8988T (cell line): Measurements from ENCODE around the gene ADAMTS6.
"Not testable (repeated sequence)": the region's sequence is repeated elsewhere in the genome, so short reads cannot be mapped to it uniquely, and the experiment has no call there.

Experiments
- DNase-seq: peaks from one replicate; pipeline ENCODE4 v3.0.0; 2011

ADAMTS6 gene

DNA sequence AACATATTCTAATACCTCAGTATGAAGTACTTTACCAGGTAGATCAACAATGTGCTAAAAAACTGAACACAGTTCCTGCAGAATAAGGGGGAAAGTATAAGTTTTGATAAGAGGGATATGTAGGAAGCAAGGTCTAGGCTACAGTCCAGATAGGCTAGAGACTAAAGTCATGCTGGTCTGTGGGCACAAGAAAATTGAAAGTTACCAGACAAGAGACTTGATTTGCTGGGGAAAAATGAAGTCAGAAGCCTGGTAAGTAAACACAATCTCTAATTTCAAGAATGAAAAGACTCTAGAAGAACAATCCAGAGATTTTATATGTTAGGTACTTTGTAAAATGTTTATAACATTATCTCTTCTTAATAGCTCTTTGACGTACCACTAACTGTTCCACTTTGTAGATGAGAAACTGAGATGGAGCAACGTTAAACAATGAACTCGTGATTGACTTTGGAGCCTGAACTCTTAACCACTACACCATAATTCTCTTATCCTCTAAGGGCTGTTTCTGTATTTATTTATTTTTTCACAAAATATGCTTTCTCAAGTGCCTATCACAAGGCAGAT, 19.5 kb downstream of the ADAMTS6 start:
- no peak for DNase-seq

DNA sequence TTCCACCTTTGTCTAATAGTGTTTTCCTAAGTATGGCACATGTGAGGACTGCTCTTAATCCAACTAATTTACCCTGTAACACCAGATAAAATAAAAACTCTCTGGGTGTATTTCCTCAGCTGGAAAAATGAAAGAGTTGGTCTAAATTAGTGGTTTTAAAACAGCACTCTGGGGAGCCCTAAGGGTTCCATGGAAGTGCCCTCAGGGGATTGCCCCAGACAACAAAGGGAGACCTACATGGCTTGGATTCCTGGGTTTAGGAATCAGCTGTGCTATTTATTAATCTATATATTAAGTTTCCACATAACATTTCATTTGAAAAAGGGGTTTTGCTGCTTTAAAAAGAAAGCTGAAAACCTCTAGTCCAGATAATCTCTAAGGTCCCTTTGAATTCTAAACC, 20.2 kb downstream of the ADAMTS6 start:
- DNase-seq = no peak

DNA sequence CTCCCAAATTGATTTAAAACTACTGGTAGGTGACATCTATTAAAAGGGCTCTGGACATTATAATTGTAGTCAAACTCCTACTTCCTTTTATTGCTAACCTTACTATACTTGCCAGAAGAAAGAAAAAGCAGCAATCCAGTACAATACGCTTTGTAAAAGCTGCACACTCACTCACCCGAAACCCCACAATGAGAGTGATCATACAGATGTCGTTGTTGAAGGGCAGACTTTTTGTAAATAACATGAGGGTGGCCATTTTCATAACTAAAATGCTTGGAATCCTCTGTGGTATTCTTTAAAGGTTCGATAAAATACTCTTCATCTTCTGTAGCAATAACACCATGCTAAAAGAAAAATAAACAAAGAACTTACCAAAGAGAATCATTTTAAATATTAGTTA, 21.7 kb downstream of the ADAMTS6 start:
- no peak for DNase-seq

DNA sequence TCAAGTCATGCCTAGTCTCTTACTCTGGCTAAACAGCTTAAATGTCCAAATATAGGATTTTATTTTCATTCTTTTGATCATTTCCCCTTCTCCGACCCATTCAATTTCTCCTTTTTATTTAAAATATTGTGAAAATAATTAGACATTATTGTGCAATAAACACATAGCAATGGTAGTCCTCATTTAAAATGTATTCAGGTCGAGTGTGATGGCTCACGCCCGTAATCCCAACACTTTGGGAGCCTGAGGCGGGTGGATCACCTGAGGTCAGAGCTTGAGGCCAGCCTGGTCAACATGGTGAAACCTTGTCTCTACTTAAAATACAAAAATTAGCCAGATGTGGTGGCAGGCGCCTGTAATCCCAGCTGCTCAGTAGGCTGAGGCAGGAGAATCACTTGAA, 26.7 kb downstream of the ADAMTS6 start:
- no peak for DNase-seq

DNA sequence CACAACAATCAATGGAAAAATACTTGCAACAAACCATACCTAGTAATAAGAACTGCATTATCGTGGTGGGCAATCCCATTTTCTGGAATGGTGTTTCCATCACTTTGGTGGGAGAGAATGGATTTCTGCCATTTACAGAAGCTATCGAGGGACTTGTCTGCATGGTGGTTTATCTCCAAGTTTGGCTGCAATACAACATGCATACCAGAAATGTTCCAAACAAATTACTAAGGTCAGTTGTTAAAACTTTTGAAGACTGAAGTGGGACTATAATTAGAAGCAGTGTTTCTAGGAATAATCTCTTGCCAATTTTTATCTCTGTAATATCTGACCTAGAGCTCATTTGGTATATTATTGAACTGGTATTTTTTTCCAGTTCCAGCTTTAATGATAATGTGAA, 30.3 kb downstream of the ADAMTS6 start:
- DNase-seq = no peak

DNA sequence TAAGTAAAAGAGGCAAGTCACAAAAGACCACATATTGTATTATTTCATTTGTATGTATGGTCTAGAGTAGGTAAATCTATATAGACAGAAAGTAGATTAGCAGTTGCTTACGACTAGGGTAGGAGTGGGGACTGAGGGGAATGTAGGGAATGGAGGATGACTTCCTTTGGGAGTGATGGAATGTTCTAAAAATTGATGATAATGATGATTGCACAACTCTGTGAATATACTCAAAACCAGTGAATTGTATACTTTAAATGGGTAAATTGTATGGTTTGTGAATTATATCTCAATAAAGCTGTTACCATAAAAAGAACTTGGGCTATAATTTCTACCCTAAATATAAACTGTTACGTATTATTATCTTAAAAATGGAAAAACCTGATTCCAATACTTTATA, 35.0 kb downstream of the ADAMTS6 start:
- DNase-seq = no peak

DNA sequence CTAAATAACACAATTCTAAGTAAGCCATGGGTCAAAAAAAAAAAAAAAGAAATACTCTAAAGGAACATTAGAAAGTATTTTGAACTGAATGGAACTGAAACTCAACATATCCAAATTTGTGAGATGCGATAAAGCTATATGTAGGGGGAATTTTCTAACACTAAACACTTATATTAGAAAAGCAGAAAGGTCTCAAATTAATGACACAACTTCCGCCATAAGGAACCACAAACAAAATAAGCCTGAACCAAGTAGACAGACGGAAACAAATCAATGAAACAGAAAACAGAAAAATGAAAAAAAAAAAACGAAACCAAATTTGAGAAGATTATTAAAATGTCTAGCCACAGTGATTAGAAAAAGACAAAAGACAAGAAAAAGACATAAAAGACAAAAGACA, 39.9 kb downstream of the ADAMTS6 start:
- no peak for DNase-seq

DNA sequence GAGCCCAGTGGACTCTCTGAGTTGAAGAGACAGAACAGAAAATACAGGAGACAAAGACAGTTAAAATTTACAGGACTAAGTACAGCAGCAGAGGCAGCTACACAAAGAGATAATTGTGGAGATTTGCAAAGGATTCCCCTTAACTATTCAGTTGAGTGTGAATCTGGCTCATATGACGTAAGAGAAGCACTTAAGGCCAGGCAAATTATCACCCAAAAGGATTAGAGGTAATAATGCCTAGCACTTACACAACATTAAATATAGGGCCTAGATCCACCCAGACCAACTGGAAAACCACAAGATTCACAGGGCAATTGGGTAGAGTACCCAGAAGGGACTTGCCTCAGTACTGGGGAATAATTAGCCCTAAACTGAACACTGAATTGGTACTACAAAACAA, 41.3 kb downstream of the ADAMTS6 start:
- DNase-seq = no peak

DNA sequence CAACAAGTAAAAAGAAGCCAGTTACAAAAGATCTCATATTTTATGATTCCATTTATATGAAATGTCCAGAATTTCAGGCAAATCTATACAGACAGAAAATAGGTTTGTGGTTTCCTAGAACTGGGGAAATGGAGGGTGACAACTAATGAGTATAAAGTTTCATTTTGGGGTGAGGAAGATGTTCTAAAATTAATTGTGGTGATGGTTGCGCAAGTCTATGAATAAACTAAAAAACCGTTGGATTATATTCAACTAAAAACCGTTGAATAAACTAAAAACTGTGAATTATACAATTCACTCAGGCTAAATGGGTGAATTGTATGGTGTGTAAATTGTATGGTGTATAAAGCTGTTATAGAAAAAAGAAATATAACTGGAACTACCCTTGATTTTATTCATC, 47.6 kb downstream of the ADAMTS6 start:
- no peak for DNase-seq

DNA sequence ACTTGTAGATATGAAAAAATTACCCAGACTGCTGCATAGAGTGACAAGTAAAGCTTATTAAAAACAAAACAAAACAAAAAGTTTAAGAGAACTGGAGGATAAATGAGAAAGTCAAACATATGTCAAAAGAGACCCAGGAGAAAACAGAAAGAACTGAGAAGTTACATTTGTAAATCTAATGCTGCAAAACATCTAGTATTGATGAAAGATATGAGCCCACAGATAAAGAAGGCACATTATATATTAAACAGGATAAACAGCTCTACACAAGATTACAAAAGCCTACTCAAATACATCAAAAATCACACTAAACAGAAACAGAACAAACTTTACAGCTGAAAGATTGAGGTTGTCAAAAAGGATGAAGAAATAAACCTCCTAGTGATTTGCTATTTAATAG, 55.1 kb downstream of the ADAMTS6 start:
- no peak for DNase-seq

DNA sequence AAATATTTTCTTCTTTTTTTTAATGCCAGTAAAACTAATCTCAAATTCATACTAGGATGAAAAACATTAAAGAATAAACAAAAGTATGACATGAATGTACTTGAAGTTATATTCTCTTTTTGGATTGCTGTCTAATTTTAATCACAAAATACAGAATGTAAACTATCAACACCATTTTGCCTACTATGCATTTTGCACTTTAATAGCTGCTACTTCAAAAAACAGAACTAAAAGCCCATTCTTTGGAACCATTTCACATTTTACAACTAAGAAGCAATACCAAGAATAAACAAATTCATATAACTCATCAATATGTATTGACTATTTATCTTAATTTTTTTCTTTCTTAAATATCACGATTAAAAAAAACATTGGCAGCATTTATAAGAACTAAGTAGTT, 58.1 kb downstream of the ADAMTS6 start:
- DNase-seq = no peak

DNA sequence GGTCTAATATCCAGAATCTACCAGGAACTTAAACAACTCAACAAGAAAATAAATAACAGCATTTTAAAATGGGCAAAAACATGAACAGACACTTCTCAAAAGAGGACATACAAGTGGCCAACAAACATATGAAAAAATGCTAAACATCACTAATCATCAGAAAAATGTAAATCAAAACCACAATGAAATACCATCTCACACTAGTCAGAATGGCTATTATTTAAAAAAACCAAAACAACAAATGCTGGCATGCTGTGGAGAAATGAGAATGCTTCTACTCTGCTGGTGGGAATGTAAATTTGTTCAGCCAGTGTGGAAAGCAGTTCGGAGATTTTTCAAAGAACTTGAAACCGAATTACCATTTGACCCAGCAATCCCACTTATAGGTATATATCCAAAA, 63.1 kb downstream of the ADAMTS6 start:
- DNase-seq = no peak

DNA sequence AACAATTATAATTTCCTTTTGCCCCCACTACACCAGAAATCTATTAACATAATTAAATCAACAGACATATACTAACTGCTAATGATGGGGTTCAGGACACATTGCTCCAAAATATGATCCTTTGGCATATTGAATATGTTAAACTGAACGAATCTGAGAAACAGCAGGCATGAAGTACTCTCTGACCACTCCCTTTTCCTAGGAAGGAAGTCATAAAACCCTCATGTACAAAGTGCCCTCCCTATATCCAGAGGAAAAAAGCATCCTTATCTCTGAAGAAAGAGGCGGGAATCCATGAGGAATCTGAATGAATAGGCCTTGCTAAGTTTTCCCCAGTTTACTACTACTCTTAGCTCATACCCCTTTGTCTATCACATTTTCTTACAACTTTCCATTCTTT, 67.9 kb downstream of the ADAMTS6 start:
- no peak for DNase-seq

DNA sequence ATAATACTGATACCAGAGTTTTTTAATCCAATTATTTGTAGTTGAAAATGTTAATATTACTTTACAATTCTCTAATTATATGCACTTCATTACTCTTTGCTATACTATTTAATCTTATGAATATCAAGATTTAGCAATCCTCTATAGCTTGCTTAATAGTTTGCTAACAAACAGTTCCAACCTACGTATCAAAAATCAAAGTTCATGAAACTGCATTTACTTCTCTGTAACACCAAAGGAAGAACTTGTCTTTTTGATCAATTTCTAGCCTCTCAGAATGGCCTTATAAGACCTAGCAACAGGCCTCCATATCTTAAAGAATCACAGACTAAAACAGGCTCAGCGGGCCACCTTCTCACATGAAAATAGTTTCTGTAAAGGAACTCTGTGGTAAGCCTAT, 68.9 kb downstream of the ADAMTS6 start:
- DNase-seq = no peak

DNA sequence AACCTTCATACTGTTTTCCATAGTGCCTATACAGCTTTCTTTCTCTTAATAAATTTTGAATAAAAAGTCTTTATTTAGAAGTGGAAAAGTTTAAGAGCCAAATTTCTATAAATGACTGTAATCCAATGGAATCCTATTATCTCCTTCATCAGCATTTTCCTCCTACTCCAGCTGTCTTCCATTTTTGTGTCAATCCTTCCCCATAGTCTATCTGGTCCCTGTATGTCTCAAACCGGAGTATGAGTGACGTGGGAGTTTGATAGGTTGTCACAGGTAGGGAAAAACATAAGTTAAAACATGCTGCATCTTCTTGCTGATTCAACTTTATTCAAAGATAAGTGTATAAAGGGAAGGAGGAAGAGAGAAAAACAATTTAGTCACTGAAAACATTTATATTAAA, 70.4 kb downstream of the ADAMTS6 start:
- DNase-seq = no peak

DNA sequence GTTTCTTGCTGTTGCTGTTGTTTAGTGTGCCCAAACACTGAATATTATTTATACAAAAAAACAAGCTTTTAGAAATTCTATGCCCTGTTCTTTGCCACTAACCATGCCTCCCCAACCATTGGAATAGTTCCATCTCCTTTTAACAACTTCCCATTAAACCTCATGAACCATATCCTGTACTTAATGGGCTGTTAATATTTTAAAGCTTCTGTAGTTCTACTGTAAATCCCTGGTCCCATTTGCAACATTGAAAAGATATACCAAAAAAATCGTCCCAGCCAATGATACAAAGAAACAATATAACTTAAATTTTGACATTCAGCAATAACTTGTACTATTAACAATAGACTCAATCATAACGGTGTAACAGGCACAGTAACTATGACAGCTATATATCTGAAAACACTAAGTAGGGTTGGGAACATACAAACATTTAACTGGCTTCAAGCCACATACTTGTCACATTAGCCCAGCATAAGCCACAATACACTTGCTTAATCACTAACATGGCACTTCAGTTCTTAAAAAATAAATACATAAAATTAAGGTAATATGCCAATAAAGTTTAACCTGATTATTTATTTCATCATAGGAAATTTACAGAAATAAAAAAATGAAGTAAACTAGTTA, 86.1 kb downstream of the ADAMTS6 start:
- no peak for DNase-seq

DNA sequence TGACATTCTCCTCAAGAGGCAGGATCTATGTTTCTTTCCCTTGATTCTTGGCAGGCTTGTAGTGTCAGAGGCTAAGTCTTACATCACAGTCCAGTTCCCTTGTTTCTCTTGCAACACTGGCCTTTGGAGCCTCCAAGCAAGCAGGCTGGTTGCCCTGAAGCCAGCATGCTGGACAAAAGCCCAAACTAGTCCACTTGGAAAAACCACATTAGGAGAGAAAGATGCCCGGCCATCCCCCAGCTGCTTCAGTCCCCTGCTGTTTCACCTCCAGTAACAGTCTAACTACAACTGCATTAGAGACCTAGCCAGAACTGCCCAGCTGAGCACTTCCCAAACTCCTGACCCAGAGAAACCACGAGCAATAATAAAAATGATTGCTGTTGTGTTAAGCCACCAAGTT, 87.6 kb downstream of the ADAMTS6 start:
- no peak for DNase-seq

DNA sequence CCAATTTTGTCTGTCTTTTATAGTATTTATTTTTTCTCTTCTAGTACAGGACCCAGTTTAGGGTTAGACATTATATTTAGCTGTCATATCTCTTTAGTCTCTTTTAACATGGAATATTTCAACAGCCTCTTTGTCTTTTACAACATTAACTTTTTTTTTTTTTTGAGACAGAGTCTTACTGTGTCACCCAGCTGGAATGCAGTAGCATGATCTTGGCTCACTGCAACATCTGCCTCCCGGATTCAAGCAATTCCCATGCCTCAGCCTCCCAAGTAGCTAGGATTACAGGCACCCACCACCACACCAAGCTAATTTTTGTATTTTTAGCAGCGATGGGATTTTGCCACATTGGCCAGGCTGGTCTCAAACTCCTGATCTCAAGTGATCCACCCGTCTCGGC, 90.1 kb downstream of the ADAMTS6 start:
- no peak for DNase-seq

DNA sequence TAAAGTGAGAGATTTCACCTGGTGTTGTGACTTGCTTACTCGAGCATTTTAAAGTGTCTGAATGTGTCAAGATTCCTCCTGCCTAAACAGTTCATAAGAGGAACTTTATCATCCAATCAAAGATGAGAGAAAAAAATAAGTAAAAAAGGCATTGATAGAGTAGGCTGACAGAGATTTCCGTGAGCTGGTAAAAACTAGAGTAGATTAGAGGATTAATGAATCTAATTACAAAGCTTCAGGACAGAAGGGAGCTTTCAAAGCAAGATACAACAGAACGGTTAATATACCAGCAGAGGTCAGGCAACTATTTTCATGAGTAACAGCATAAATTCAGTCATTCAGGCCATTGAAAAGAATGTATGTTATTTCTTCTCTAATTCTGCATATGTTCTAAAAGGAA, 91.5 kb downstream of the ADAMTS6 start:
- DNase-seq = no peak

DNA sequence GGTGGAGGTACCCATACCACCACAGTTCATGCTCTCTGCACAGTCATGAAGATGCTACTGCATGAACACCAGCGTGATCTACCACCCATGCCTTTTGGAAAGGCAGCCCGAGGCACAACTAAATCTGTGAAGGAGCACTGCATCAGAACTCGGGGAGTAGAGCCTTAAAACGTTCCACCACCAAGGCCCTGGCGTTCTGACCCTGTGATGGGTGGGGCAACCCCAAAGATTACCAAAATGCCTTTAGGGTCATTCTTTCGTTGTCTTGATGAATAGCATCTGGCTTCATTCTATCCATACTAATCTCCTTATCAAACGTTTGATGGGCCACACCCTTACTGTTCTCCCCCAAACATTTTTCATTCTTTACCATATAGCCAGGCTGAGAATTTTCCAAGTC, 97.9 kb downstream of the ADAMTS6 start:
- DNase-seq = no peak

DNA sequence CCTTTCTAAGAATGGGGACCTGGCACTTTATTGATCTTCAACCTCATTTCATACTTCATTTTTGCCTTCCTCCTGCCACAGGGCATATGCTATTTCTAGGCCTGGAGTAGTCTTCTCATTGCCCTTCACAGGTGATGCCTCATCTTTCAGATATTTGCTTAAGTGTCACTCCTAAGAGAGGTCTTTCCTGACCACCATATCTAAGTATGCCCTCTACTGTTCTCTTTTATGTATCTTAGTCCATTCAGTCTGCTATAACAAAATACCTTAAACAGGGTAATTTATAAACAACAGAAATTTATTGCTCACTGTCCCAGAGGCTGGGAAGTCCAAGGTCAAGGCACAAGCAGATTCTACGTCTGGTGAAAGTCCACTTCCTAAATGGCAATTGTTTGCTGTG, 99.1 kb downstream of the ADAMTS6 start:
- no peak for DNase-seq

DNA sequence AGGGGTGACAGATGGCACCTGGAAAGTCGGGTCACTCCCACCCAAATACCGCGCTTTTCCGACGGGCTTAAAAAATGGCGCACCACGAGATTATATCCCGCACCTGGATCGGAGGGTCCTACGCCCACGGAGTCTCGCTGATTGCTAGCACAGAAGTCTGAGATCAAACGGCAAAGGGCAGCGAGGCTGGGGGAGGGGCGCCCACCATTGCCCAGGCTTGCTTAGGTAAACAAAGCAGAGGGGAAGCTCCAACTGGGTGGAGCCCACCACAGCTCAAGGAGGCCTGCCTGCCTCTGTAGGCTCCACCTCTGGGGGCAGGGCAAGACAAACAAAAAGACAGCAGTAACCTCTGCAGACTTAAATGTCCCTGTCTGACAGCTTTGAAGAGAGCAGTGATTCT, 111.2 kb downstream of the ADAMTS6 start:
- DNase-seq = not testable (repeated sequence)

DNA sequence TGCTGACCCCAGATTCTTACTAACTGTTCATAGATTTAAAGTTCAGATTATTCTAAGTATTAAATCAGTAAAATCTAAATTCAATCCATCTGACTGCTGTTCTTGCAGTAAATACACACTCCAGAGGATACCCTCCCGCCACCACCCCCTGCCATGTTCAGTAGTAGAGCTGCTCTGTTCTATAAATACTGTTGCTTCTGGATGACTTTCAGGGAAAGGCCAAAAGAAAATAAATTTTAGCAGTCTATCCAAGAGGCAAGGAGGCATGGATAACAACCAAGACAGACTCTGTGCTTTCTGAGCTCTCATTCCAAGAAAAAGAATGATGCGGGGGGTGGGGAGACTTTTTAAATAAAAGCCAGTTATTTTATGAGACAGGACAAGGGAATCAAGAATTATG, 115.1 kb downstream of the ADAMTS6 start:
- no peak for DNase-seq

DNA sequence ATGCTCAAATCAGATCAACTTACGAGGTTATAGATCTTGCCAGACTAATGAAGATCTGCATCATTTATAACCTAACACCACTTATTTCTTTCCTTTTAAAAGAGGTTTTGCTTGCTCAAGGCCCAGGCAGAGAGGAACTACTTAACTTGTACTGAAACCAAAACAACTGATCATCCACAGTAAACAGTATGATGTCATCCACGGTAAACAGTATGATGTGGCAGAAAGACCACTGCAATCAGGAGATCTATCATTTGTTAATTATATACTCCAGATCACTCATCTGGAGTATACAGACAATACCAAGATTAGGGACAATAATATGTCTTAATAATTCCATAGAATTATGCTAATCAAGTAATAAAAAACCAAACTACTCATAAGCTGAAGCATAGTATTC, 116.8 kb downstream of the ADAMTS6 start:
- no peak for DNase-seq

DNA sequence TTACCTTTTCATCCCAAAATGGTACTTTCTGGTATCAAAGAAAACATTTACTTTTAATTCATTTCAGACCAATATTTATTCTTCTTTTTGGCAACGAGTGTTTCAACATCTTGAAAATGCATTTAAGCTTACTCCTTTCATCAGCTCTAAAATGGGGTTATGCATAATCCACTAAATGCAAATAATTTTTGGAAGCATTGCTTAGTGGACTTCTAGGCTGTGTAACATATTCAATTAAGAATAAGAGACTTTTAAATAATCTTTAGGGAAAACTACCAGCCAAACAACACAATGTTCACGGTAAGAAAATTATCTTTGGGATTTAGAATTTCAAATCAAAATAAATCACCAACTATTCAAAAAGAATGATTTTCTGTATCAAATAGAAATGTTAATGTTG, 118.2 kb downstream of the ADAMTS6 start:
- no peak for DNase-seq

DNA sequence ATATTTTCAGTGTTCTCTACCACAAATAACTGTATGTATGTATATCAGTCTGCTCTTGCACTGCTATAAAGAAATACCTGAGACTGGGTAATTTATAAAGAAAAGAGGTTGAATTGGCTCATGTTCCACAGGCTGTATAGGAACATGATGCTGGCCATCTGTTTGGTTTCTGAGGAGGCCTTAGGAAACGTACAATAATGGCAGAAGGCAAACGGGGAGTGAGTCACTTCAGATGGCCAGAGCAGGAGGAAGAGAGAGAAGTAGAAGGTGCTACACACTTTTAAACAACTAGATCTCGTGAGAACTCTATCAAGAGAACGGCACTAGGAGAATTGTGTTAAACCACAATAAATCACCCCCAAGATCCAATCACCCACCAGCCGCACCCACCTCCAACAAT, 121.7 kb downstream of the ADAMTS6 start:
- DNase-seq = no peak
